Measurements from ENCODE around the gene OSTM1. TPM values are rescaled to one million over a fixed set of nuclear protein-coding genes. Genes with fewer than 3 reads are reported as not detected.
A peak's percentile ranks its signal among the peaks of the same experiment; 100 is the strongest.

The OSTM1 gene
- total and polyA plus RNA-seq, 2 of the 13 experiments (the other 11 are each of a cell fraction or from before 2014, with no cell fraction given): 8.7 to 20.5 TPM

DNA sequence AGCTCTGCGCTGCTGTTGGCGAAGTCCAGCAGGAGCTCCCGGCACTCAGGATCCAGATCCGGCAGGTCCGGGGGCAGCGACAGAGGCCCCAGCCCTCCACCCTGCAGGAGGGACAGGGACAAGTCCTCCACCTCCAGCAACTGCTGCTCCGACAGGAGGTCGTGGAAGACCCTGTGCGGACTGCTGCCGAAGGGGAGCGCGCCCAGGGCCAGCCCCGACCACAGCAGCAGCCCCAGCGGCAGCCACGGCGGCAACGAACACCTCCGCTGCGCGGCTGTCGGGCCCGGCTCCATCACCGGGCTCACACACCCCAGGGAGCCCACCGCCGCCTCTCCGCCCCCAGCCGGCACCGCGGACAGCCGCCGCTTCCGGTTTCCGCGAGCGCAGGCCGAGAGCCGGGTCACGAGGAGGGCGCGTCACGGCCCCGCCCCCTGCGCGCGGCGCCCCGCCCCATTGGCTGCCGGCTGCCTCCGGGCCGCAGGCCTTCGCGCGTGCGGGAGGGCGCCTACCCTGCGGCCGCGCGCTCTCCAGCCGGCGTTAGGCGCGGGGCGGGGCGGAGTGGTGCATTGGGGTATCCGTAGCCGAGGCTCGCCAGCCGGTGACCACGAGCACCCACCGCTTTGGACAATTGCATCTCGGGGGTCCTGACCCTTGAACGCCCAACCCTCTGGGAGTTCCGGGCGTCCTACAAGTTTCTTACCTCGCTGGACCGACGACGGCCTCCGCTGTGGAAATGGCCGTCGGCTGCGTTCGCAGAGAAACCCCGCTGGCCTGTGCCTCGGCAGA lies at the start of gene OSTM1 (continued):
- TF ChIP-seq IRF1 (CRISPR knock-in tag; IDR thresholded peaks at IDR 0.05; ENCODE audit: low read depth): no peak; the same call in 1 of the 2 replicates
- TF ChIP-seq, protein P1, sequence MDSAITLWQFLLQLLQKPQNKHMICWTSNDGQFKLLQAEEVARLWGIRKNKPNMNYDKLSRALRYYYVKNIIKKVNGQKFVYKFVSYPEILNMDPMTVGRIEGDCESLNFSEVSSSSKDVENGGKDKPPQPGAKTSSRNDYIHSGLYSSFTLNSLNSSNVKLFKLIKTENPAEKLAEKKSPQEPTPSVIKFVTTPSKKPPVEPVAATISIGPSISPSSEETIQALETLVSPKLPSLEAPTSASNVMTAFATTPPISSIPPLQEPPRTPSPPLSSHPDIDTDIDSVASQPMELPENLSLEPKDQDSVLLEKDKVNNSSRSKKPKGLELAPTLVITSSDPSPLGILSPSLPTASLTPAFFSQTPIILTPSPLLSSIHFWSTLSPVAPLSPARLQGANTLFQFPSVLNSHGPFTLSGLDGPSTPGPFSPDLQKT (CRISPR knock-in tag; IDR thresholded peaks at IDR 0.05; ENCODE audit: borderline replicate concordance): peak; percentile 54; the same call in 1 of the 2 replicates
- peak; percentile 91 for TF ChIP-seq NKX3-1 (CRISPR knock-in tag; IDR thresholded peaks at IDR 0.05)
- TF ChIP-seq ZBTB37 (CRISPR knock-in tag; IDR thresholded peaks at IDR 0.05): no peak
- no peak; the same call in 1 of the 2 replicates for TF ChIP-seq ZNF567 (CRISPR knock-in tag; IDR thresholded peaks at IDR 0.05; ENCODE audit: borderline replicate concordance)
- TF ChIP-seq RBM22 (optimal IDR thresholded peaks at IDR 0.05; ENCODE audit: low read length): no peak
- no peak for TF ChIP-seq SRSF9 (IDR thresholded peaks at IDR 0.05; ENCODE audit: borderline replicate concordance, insufficient read depth, low read depth, low read length, poor library complexity, severe bottlenecking)
- TF ChIP-seq, protein P2, sequence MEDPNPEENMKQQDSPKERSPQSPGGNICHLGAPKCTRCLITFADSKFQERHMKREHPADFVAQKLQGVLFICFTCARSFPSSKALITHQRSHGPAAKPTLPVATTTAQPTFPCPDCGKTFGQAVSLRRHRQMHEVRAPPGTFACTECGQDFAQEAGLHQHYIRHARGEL (CRISPR knock-in tag; IDR thresholded peaks at IDR 0.05): no peak
- TF ChIP-seq, protein P3, sequence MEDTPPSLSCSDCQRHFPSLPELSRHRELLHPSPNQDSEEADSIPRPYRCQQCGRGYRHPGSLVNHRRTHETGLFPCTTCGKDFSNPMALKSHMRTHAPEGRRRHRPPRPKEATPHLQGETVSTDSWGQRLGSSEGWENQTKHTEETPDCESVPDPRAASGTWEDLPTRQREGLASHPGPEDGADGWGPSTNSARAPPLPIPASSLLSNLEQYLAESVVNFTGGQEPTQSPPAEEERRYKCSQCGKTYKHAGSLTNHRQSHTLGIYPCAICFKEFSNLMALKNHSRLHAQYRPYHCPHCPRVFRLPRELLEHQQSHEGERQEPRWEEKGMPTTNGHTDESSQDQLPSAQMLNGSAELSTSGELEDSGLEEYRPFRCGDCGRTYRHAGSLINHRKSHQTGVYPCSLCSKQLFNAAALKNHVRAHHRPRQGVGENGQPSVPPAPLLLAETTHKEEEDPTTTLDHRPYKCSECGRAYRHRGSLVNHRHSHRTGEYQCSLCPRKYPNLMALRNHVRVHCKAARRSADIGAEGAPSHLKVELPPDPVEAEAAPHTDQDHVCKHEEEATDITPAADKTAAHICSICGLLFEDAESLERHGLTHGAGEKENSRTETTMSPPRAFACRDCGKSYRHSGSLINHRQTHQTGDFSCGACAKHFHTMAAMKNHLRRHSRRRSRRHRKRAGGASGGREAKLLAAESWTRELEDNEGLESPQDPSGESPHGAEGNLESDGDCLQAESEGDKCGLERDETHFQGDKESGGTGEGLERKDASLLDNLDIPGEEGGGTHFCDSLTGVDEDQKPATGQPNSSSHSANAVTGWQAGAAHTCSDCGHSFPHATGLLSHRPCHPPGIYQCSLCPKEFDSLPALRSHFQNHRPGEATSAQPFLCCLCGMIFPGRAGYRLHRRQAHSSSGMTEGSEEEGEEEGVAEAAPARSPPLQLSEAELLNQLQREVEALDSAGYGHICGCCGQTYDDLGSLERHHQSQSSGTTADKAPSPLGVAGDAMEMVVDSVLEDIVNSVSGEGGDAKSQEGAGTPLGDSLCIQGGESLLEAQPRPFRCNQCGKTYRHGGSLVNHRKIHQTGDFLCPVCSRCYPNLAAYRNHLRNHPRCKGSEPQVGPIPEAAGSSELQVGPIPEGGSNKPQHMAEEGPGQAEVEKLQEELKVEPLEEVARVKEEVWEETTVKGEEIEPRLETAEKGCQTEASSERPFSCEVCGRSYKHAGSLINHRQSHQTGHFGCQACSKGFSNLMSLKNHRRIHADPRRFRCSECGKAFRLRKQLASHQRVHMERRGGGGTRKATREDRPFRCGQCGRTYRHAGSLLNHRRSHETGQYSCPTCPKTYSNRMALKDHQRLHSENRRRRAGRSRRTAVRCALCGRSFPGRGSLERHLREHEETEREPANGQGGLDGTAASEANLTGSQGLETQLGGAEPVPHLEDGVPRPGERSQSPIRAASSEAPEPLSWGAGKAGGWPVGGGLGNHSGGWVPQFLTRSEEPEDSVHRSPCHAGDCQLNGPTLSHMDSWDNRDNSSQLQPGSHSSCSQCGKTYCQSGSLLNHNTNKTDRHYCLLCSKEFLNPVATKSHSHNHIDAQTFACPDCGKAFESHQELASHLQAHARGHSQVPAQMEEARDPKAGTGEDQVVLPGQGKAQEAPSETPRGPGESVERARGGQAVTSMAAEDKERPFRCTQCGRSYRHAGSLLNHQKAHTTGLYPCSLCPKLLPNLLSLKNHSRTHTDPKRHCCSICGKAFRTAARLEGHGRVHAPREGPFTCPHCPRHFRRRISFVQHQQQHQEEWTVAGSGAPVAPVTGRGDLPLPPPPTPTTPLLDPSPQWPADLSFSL (CRISPR knock-in tag; IDR thresholded peaks at IDR 0.05): no peak
- no peak for TF ChIP-seq MBD4 (IDR thresholded peaks at IDR 0.05; ENCODE audit: borderline replicate concordance, low read length)
- TF ChIP-seq ZNF20 (CRISPR knock-in tag; IDR thresholded peaks at IDR 0.05): no peak
- peak; percentile 91 for TF ChIP-seq KDM5B (CRISPR knock-in tag; IDR thresholded peaks at IDR 0.05; ENCODE audit: borderline replicate concordance)
- TF ChIP-seq ZNF773 (CRISPR knock-in tag; IDR thresholded peaks at IDR 0.05; ENCODE audit: borderline replicate concordance): no peak; the same call in 1 of the 2 replicates
- no peak for TF ChIP-seq MAFG (CRISPR knock-in tag; IDR thresholded peaks at IDR 0.05)
- no peak for TF ChIP-seq KLF9 (CRISPR knock-in tag; IDR thresholded peaks at IDR 0.05; ENCODE audit: low read depth)
- peak; percentile 95; the same call in 1 of the 2 replicates for TF ChIP-seq ZNF558 (CRISPR knock-in tag; IDR thresholded peaks at IDR 0.05; ENCODE audit: borderline replicate concordance)
- 0 out of 2 replicates have a peak, but pooled peaks have one; percentile 44 for TF ChIP-seq ZNF296 (CRISPR knock-in tag; conservative IDR thresholded peaks at IDR 0.05)
- TF ChIP-seq ZNF879 (CRISPR knock-in tag; IDR thresholded peaks at IDR 0.05): no peak
